HG02970 (cell line): ENCODE results near the gene MTHFD2L.
"Not testable (repeated sequence)": the region's sequence is repeated elsewhere in the genome, so short reads cannot be mapped to it uniquely, and the experiment has no call there.

Experiments
- ATAC-seq: cut with Tn5 transposase; IDR thresholded peaks from one replicate; pipeline ENCODE4 v1.9.1; 2021; ENCODE audit warnings: mild to moderate bottlenecking, moderate library complexity, moderate number of reproducible peaks; ENCODE audit not compliant: unreplicated experiment, low FRiP score

The MTHFD2L gene

GRCh38 chr4:74328501-74328900 is 170.6 kb downstream of the MTHFD2L start:
- ATAC-seq = no peak

GRCh38 chr4:74329307-74329706 is 171.4 kb downstream of the MTHFD2L start:
- ATAC-seq = no peak

DNA sequence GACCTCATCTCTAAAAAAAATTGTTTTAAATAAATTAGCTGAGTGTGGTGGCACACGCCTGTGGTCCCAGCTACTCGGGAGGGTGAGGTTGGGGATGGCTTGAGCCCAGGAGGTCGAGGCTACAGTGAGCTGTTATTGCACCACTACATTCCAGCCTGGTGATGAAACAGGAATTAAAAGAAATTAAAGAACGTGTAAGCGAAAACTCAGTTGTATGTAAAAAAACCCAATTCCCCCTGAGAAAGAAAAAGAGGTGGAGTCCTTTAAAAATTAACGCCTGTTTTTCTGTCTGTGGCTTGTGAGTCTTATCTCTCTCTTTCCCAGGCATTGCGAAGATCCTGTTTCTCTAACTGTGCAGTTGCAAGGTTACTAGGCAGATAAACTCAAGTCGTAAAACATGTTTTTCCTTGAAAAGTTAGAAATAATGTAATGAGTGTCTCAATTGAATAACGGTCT is 172.4 kb downstream of the MTHFD2L start:
- no peak for ATAC-seq

GRCh38 chr4:74331252-74331651 is 173.3 kb downstream of the MTHFD2L start:
- no peak for ATAC-seq

GRCh38 chr4:74331944-74332343 is 174.0 kb downstream of the MTHFD2L start:
- ATAC-seq = no peak

GRCh38 chr4:74334636-74335035 is 176.7 kb downstream of the MTHFD2L start:
- ATAC-seq = no peak

- ATAC-seq = no peak
Measured at GRCh38 chr4:74335341-74336021, 177.6 kb downstream of the MTHFD2L start.

DNA sequence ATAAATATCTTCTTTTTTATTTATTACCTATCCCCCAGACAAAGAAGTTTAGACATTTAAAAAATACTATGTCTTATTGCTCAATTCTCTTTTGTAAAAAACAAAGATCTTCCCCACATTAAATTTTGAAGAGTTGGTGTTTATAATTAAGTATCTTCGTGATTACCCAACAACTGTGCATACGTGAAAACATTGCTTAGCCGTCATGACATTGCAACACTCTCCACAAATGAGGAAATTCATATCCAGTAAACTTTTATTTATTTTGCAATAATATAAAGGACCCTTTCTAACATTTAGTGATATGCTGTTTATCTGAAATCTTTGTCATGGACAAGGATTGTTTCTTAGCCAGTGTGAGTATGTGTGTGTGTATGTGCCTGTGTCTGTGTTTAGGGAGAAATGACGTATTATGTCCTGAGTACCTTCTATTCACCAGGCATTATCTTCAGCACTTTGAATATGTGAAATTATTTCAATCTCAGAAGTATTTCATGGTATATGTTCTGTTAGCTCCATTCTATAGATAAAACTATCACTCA is 180.9 kb downstream of the MTHFD2L start:
- ATAC-seq = no peak

- no peak for ATAC-seq
Measured at GRCh38 chr4:74339501-74339900, 181.6 kb downstream of the MTHFD2L start.

- ATAC-seq = not testable (repeated sequence)
Measured at GRCh38 chr4:74340421-74340820, 182.5 kb downstream of the MTHFD2L start.

- ATAC-seq = no peak
Measured at GRCh38 chr4:74344031-74344430, 186.1 kb downstream of the MTHFD2L start.
